Esophagus squamous epithelium (tissue), 5 donors: ENCODE results near the gene CDC42BPA. TPM values are rescaled to one million over a fixed set of nuclear protein-coding genes. Genes with fewer than 3 reads are reported as not detected.

Experiments used
- DNase-seq: peaks from one replicate; lab custom pipeline; 2025; lab: John Stamatoyannopoulos, UW
- H3K27ac ChIP-seq, 4 donors: fragments of 200-600 bp; sonication (generic); one replicate each; pipeline ENCODE4 v1.5.1; 2016 to 2019; ENCODE audit warnings: mild to moderate bottlenecking in 1 of 4
- H3K27me3 ChIP-seq, 4 donors: fragments of 200-600 bp; sonication (generic); 1 replicate in 3 of 4; 2 replicates in 1 of 4; pipeline versions ENCODE4 v1.5.1 to v1.6.0; 2017 to 2021; ENCODE audit warnings: antibody characterized with exemption in 1 of 4
- H3K36me3 ChIP-seq, 3 donors: fragments of 200-600 bp; sonication (generic); one replicate each; pipeline ENCODE4 v1.5.1; 2016 to 2019
- H3K4me1 ChIP-seq, 3 donors: fragments of 200-600 bp; sonication (generic); one replicate each; pipeline ENCODE4 v1.5.1; 2017 to 2019
- H3K4me3 ChIP-seq, 4 donors: fragments of 200-600 bp; sonication (generic); 1 replicate in 3 of 4; 2 replicates in 1 of 4; pipeline ENCODE4 v1.5.1; 2016 to 2019; ENCODE audit warnings: mild to moderate bottlenecking in 2 of 4, moderate library complexity in 1 of 4
- H3K9me3 ChIP-seq, 3 donors: fragments of 200-600 bp; sonication (generic); one replicate each; pipeline ENCODE4 v1.5.1; 2016 to 2019
- POLR2A ChIP-seq, 4 donors: fragments of 450-650 bp; IDR thresholded peaks; one replicate each; pipeline ENCODE4 v1.6.1; 2017; ENCODE audit warnings: antibody characterized with exemption in 4 of 4, mild to moderate bottlenecking in 4 of 4, moderate library complexity in 3 of 4
- WGBS, 2 donors: methylation state at CpG; one replicate each; pipeline ENCODE4 v1.1.5; 2018; 5-methylcytosine and 5-hydroxymethylcytosine counted together
- intact Hi-C: fragments of 100-400 bp; cut with DNase I; formaldehyde crosslinking; loops from one replicate; pipeline ENCODE4 v1.15.0; 2022
- total RNA-seq, 4 donors: library from RNA; depleted of rRNA; stranded (reverse); fragments of >200 nt; gene quantifications; one replicate each; pipeline ENCODE4 v1.1.0, GENCODE V29; 2016
- TF ChIP-seq, protein P1 (sequence below), 6 experiments: fragments of 450-650 bp in 4 of 6; fragments of 200-600 bp in 2 of 6; sonication (generic) in 2 of 6; IDR thresholded peaks; one replicate each; pipeline ENCODE4 v1.5.1; 2016 to 2019; ENCODE audit warnings: antibody characterized with exemption in 6 of 6, mild to moderate bottlenecking in 4 of 6, moderate library complexity in 4 of 6
- donor health status: DM: yes; HTN: yes; CAD: no.

CDC42BPA gene
- total RNA-seq, 4 donors from 2014 or later, result 4.3 to 33.6 (median 17.2) TPM

DNA sequence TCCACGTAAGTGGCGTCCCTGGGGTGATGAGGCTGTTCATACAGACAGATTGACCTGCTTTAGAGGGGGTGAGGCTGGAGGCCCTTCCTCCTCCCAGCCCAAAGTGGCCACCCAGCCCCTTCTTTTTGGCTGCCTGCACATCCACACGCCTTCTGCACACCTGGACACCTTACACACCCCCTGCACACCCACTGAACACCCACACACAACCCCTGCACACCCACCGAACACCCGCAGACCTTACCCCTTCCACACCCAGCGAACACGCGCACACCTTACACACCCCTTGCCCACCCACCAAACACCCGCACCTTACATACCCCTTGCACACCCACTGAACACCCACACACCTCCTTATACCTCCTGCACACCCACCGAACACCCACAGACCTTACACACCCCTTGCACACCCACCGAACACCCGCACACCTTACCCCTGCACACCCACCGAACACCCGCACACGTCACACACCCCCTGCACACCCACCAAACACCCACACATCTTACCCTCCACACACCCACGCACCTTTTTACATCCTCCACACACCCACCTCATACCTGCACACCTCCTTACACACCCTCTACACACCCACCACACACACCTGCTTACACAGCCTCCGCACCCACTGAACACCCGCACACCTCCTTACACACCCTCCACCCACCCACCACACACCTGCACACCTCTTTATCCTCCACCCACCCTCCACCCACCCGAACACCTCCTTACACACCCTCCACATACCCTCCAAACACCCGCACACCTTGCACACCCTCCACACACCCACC lies 340.5 kb downstream of the CDC42BPA start:
- 82 to 96% methylated on average over 18 of the region's 20 CpGs for WGBS, 2 donors
- Histone ChIP-seq H3K4me3 (no peak overlapping the region), H3K27ac (no peak overlapping the region), H3K4me1 (peaks cover 22 to 39% (median 29%) of the 10 kb centered on the region in 3 donors), H3K27me3 (no peaks in the 10 kb centered on the region), H3K36me3 (peaks cover 4 to 62% (median 5%) of the 10 kb centered on the region in 3 donors), H3K9me3 (no peaks in the 10 kb centered on the region)
- intact Hi-C loops, result no loop called here
- no peak for DNase-seq
- TF ChIP-seq, protein P1, sequence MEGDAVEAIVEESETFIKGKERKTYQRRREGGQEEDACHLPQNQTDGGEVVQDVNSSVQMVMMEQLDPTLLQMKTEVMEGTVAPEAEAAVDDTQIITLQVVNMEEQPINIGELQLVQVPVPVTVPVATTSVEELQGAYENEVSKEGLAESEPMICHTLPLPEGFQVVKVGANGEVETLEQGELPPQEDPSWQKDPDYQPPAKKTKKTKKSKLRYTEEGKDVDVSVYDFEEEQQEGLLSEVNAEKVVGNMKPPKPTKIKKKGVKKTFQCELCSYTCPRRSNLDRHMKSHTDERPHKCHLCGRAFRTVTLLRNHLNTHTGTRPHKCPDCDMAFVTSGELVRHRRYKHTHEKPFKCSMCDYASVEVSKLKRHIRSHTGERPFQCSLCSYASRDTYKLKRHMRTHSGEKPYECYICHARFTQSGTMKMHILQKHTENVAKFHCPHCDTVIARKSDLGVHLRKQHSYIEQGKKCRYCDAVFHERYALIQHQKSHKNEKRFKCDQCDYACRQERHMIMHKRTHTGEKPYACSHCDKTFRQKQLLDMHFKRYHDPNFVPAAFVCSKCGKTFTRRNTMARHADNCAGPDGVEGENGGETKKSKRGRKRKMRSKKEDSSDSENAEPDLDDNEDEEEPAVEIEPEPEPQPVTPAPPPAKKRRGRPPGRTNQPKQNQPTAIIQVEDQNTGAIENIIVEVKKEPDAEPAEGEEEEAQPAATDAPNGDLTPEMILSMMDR (IDR thresholded peaks at IDR 0.05), result no peak
- no peak for TF ChIP-seq POLR2A (IDR thresholded peaks at IDR 0.05)

DNA sequence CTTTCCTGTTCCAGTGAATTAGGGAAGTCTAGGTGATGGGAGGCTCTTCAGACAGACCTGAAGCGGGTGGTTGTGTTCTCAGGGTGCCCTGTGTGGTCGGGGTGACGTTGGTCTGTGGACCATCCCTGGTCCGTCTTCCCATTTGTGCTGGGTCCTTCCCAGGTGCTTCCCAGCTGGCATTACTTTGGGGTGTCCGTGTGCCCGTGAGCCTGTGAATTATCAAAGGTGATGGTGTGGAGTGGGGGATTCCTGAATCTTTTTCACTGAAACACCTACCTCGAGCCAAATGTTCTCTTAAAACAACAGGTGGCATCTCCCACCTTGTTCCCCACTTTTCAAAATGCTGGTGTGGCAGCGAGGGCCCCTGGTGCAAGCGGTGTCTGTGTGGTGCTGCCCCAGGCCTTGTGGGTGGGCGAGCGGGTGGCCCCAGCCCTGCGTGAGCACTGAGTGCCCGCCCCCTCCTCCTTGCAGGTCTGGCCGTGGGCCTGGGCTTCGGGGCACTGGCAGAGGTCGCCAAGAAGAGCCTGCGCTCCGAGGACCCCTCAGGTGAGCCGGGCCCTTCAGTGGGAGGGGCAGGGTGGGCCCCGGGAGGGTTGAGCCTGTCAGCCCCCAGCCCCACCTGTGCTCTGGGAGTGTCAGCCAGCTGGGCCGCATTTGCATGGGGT lies 341.2 kb downstream of the CDC42BPA start:
- intact Hi-C loops, result no loop called here
- H3K27ac ChIP-seq, result no peak overlapping the region

DNA sequence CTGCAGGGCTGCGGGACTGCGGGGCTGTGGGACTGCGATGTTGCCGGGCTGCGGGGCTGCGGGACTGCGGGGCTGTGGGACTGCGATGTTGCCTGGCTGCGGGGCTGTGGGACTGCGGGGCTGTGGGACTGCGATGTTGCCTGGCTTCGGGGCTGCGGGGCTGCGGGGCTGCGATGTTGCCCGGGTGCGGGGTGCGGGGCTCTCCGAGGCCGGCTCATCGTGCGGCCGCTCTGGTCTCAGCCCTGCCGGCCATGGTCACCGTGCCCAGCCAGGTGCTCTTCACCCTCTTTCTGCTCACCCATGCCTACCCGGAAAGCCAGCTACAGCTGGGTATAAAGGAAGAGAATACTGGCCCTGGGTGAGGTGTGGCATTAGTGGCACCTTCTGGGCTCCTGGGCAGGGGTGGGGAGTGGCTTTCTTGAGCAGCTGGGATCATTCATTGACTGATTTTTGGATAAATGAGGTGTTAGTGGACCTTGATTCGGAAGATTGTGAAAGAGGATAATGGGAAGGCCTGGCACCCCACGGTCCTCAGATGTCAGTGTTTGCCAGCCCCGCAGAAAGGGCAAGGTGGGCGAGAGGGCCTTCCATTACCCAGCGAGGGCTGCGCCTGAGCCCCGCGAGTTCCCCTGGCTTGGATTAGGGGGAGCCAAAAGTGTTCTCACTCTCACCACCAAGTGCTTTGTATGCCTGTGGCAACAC lies 341.9 kb downstream of the CDC42BPA start:
- H3K4me1 ChIP-seq, result peaks cover 22 to 42% (median 30%) of the 10 kb centered on the region in 3 donors
- no peak for TF ChIP-seq POLR2A (IDR thresholded peaks at IDR 0.05)
- TF ChIP-seq, protein P1 (IDR thresholded peaks at IDR 0.05), result no peak
- intact Hi-C loops, result no loop called here
- H3K4me3 ChIP-seq, result no peak overlapping the region
- no peak overlapping the region for H3K27ac ChIP-seq
- DNase-seq, result no peak
- H3K36me3 ChIP-seq, result peaks cover 0 to 58% (median 5%) of the 10 kb centered on the region in 3 donors
- WGBS, 2 donors, result 85 to 86% methylated on average over 4 of the region's 34 CpGs
- H3K27me3 ChIP-seq, result no peaks in the 10 kb centered on the region
- H3K9me3 ChIP-seq, result peaks cover 0 to 7% (median 4%) of the 10 kb centered on the region in 3 donors

More for the DNA sequence above, 341.2 kb downstream of the CDC42BPA start:
- WGBS, 2 donors, result 87% methylated on average over 7 of the region's 21 CpGs; no CpG with 5 or more reads in 1 of the 2 donors
- no peak for DNase-seq
- Histone ChIP-seq H3K4me1 (peaks cover 22 to 42% (median 30%) of the 10 kb centered on the region in 3 donors), H3K4me3 (no peak overlapping the region), H3K27me3 (no peaks in the 10 kb centered on the region), H3K9me3 (peaks cover 0 to under 1% (median 0%) of the 10 kb centered on the region in 3 donors), H3K36me3 (peaks cover 0 to 58% (median 5%) of the 10 kb centered on the region in 3 donors)
- TF ChIP-seq, protein P1 (IDR thresholded peaks at IDR 0.05), result no peak
- TF ChIP-seq POLR2A (IDR thresholded peaks at IDR 0.05), result no peak

DNA sequence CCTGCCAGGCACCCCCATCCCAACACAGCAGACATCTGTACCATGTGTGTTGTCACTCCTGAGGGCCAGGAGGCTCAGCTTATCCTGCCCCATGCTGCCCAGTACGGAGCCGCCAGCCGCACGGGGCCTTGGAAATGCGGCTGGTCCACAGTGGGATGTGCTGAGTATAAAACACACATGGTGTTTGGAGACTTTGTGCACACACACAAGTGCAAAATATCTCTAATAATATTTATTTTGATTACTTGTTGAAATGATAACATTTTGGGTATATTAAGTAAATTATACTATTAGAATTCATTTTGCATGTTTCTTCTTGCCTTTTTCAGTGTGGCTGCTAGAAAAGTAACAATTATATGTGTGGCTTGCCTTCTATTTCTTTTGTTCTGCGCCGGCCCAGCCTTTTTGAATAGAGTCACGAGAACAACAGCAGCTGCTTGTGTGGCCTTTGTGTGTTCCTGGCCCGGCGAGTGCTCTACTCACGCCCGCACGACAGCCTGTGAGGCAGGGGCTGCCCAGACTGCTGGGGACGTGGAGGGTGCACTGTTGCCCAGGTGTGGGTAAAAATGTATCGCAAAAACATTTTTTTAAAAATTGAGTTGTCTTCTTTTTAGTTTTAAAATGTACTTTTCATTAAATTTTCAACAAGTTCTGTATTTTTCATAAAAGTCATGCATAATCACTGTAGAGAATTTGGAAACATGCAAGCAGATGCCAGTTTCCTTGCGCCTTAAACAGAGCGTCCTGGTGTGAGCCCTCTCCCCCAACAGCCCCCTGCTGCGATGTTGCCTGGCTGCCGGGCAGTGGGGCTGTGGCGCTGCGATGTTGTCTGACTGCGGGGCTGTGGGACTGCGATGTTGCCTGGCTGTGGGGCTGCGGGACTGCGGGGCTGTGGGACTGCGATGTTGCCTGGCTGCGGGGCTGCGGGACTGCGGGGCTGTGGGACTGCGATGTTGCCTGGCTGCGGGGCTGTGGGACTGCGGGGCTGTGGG lies 342.7 kb downstream of the CDC42BPA start:
- TF ChIP-seq POLR2A (IDR thresholded peaks at IDR 0.05), result no peak
- TF ChIP-seq, protein P1 (IDR thresholded peaks at IDR 0.05), result no peak
- H3K4me1 ChIP-seq, result peaks cover 22 to 42% (median 30%) of the 10 kb centered on the region in 3 donors
- no peak overlapping the region for H3K4me3 ChIP-seq
- peaks cover 0 to 58% (median 5%) of the 10 kb centered on the region in 3 donors for H3K36me3 ChIP-seq
- DNase-seq, result no peak
- H3K27ac ChIP-seq, result peak overlapping the region; percentile 75 to 92 (median 88)
- WGBS, 2 donors, result 79 to 84% methylated on average over 17 to 18 of the region's 32 CpGs
- peaks cover 0 to 13% (median 4%) of the 10 kb centered on the region in 3 donors for H3K9me3 ChIP-seq
- H3K27me3 ChIP-seq, result no peaks in the 10 kb centered on the region
- intact Hi-C loops, result no loop called here
